Chondrocyte (in vitro differentiated cells): ENCODE measurements around the gene NR1H3. TPM values are rescaled to one million over a fixed set of nuclear protein-coding genes. Genes with fewer than 3 reads are reported as not detected.

Experiments used
- DNase-seq: peaks from one replicate; pipeline ENCODE4 v3.0.0; 2021; ENCODE audit warnings: mixed read lengths, low spot score
- H3K27ac Mint-ChIP-seq: one replicate; pipeline ENCODE4 v1.8.0; 2021; ENCODE audit warnings: mild to moderate bottlenecking, moderate library complexity, mixed read lengths; ENCODE audit not compliant: unreplicated experiment
- H3K27me3 Mint-ChIP-seq: 2 replicates; pipeline ENCODE4 v1.8.0; 2021; ENCODE audit warnings: low read depth, mixed read lengths
- H3K36me3 Mint-ChIP-seq: 2 replicates; pipeline ENCODE4 v1.8.0; 2021; ENCODE audit warnings: low read depth, mixed read lengths
- H3K4me1 Mint-ChIP-seq: 2 replicates; pipeline ENCODE4 v1.8.0; 2021; ENCODE audit warnings: low read depth, mild to moderate bottlenecking, mixed read lengths
- H3K4me3 Mint-ChIP-seq: one replicate; pipeline ENCODE4 v1.8.0; 2021; ENCODE audit warnings: mild to moderate bottlenecking, moderate library complexity, mixed read lengths; ENCODE audit not compliant: unreplicated experiment
- H3K9me3 Mint-ChIP-seq: 2 replicates; pipeline ENCODE4 v1.8.0; 2021; ENCODE audit warnings: low read depth, mixed read lengths
- CTCF ChIP-seq: fragments of 200-600 bp; sonication (generic); IDR thresholded peaks from 2 replicates; pipeline ENCODE4 v1.5.0; 2021; ENCODE audit warnings: antibody characterized with exemption, mild to moderate bottlenecking, moderate library complexity
- total RNA-seq: library from RNA; stranded (reverse); gene quantifications from 3 replicates; pipeline ENCODE4 v1.2.1, GENCODE V29; 2021

The NR1H3 gene
- total RNA-seq, 1 donor from 2014 or later: 3.2 TPM

GRCh38 chr11:47236482-47236881 is 21.3 kb upstream of the NR1H3 start:
- TF ChIP-seq CTCF: no peak
- H3K4me1 Mint-ChIP-seq: peaks cover 17% of the 10 kb centered on the region
- peaks cover 23% of the 10 kb centered on the region for H3K36me3 Mint-ChIP-seq
- DNase-seq: no peak
- peak overlapping the region; percentile 34 for H3K27ac Mint-ChIP-seq
- no peaks in the 10 kb centered on the region for H3K27me3 Mint-ChIP-seq
- H3K9me3 Mint-ChIP-seq: no peaks in the 10 kb centered on the region
- H3K4me3 Mint-ChIP-seq: no peak overlapping the region

- Mint-ChIP-seq H3K9me3 (no peaks in the 10 kb centered on the region), H3K27me3 (no peaks in the 10 kb centered on the region), H3K4me1 (peaks cover 3% of the 10 kb centered on the region), H3K4me3 (no peak overlapping the region), H3K36me3 (peaks cover 40% of the 10 kb centered on the region), H3K27ac (no peak overlapping the region)
- no peak for DNase-seq
- no peak for TF ChIP-seq CTCF
Observed at GRCh38 chr11:47239852-47240251, 17.9 kb upstream of the NR1H3 start.

GRCh38 chr11:47241841-47242301 is 15.9 kb upstream of the NR1H3 start:
- Mint-ChIP-seq H3K27me3 (no peaks in the 10 kb centered on the region), H3K36me3 (peaks cover 37% of the 10 kb centered on the region)
- DNase-seq: no peak

GRCh38 chr11:47242596-47243192 is 15.1 kb upstream of the NR1H3 start:
- no peaks in the 10 kb centered on the region for H3K9me3 Mint-ChIP-seq
- peaks cover 35% of the 10 kb centered on the region for H3K36me3 Mint-ChIP-seq
- no peak overlapping the region for H3K4me3 Mint-ChIP-seq
- no peaks in the 10 kb centered on the region for H3K27me3 Mint-ChIP-seq
- H3K4me1 Mint-ChIP-seq: peaks cover 6% of the 10 kb centered on the region
- no peak for DNase-seq
- H3K27ac Mint-ChIP-seq: no peak overlapping the region
- no peak for TF ChIP-seq CTCF

More at GRCh38 chr11:47241841-47242301, 15.9 kb upstream of the NR1H3 start:
- peaks cover 3% of the 10 kb centered on the region for H3K4me1 Mint-ChIP-seq
- H3K27ac Mint-ChIP-seq: peak overlapping the region; percentile 46
- H3K9me3 Mint-ChIP-seq: no peaks in the 10 kb centered on the region
- TF ChIP-seq CTCF: no peak
- no peak overlapping the region for H3K4me3 Mint-ChIP-seq

GRCh38 chr11:47243454-47243853 is 14.3 kb upstream of the NR1H3 start:
- peak overlapping the region; percentile 67 for H3K27ac Mint-ChIP-seq
- H3K36me3 Mint-ChIP-seq: peaks cover 31% of the 10 kb centered on the region
- H3K9me3 Mint-ChIP-seq: no peaks in the 10 kb centered on the region
- no peak for TF ChIP-seq CTCF
- H3K4me1 Mint-ChIP-seq: peaks cover 13% of the 10 kb centered on the region
- no peak for DNase-seq
- no peak overlapping the region for H3K4me3 Mint-ChIP-seq
- no peaks in the 10 kb centered on the region for H3K27me3 Mint-ChIP-seq
